NOMO-1 (cell line): ENCODE measurements around the gene DACH1.
A peak's percentile ranks its signal among the peaks of the same experiment; 100 is the strongest.
"Not testable (repeated sequence)": the region's sequence is repeated elsewhere in the genome, so short reads cannot be mapped to it uniquely, and the experiment has no call there.

ENCODE experiments used
- DNase-seq, 2 experiments: peaks; one replicate each; lab custom pipeline; 2025; ENCODE audit not compliant: unreplicated experiment in 2 of 2; lab: John Stamatoyannopoulos, UW

DACH1 gene

DNA sequence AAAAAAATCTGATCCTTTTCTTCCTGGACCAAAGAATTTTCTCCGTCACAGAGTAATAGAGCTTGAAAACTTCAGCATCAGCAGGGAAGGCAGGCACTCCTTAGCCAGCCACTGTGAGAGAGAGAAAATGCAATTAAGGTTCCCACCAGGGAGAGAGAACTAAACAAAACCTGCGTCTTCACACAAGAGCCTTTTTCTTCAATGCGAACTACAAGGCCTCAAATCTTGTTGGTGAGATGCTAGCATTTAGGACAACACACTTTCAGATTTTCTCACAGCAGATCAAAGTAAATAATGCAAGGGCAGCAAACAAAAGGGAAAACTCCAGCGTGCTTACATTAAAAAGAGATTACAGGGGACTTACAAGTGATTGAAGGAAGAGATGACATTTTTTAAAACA lies 80.1 kb downstream of the DACH1 start:
- DNase-seq: no peak

DNA sequence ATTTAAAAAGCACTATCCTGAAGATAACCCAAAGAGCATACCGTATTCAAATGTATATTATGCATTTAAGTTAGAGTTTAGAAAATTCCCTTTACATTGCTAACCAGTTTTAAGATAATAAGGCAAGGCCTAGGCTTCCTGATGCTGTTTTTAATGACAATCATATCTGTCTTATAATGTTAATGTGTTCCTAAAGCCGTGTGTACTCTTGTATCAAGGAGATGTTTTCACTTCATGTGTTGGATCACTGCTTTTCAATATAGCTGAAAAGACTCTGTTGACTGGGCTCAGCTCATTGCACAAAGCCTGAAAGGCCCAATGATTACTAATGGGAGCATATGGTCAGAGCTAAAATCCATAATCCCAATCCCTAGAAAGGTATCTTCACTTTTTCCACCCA lies 81.6 kb downstream of the DACH1 start:
- DNase-seq: no peak

DNA sequence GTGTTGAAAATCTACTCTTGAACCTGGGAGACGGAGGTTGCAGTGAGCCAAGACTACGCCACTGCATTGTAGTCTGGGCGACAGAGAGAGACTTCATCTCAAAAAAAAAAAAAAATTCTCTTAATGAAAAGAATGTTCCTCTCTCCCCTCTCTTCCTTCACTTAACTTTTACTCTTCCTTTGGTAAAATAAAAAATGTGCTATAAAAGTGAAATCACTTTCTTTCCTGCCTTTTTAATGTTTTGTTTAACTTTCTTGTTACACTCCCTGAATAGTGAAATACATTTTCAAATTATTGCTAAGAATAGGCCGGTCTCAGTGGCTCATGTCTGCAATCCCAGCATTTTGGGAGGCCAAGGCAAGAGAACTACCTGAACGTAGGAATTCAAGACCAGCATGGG lies 86.5 kb downstream of the DACH1 start:
- DNase-seq: no peak

DNA sequence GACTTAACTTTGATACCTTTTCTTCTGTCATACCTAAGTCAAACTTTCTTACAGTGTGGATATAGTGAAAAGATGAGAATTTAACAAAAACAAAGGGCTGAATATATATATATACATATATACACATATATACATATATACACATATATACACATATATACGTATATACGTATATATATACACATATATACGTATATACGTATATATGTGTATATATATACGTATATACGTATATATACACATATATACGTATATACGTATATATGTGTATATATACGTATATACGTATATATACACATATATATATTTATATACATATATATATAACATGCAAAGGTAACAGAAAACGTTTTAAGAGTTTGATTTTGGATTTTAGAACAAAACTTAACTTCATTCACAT lies 88.0 kb downstream of the DACH1 start:
- DNase-seq: not testable (repeated sequence)

DNA sequence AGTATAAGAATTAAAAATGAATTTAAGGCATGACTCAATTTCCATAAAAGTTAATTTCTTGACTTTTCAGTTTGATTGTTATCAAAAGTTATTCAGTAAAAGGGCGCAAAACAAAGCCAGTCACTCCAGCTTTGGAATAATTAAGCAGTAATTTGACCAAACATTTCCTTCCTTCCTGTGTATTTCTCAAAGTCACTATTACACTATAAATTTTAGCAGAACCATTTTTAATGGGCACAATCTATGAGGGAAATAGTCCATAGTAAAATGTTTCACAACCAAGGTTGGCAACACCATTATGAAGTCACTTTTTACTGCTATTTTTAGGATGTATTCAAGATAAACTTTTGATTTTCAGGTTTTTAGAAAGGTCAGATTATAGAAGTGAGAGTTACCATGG lies 91.0 kb downstream of the DACH1 start:
- DNase-seq: peak in 1 of 2 experiments; percentile 56

- no peak for DNase-seq
Measured at GRCh38 chr13:71774863-71775262, 92.1 kb downstream of the DACH1 start.

DNA sequence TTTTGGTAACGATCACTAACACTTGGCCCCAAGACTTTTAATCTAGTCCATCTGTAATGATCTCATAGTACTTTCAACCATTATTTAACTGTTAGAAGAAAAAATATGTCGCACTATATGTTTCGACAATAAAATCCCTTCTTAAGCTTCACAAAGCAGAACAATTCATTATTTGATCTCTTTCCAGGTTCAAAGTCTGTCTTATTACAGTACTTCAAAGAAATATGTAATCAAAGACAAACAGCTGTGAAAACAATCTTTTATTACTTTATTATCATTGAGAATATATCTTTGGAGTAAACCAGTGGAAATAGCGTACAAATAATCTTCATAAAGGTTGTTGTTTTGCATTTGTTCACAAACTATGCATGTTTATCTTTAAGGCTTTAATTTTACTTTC lies 93.5 kb downstream of the DACH1 start:
- no peak for DNase-seq

DNA sequence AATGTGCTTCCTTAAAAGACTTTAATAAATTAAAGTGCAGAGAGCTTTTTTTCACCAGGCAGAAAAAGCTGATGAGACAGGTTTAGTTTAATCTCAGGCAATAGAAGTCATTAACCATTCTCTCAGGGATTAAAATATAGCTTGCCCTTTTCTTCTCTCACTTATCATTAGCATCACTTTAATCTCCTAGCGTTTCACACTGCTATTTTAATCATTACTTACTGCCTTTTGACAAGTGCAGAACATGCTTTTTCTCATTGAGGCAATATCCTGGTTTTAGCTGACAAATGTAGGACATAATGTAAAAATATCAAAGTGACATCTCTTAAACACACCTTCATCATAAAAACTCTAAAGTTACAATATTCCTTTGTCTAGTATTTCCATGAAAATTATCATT lies 94.6 kb downstream of the DACH1 start:
- no peak for DNase-seq

DNA sequence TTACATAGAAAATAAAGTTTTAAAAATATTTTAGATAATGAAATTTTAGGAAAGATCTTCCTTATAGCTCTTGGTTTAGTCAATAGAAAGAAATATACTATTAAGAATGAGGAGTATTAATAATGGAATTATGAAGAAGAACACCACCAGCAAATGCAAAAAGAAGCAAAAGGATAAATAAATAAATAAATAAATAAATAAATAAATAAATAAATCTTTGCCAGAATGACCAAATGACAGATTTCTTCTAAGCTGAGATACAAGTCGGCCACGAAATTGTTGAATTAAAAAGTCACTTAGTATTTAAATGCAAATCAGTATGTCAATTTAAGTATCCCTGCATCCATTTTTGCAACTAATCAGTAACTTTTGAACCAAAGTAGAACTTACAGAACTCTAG lies 95.9 kb downstream of the DACH1 start:
- no peak for DNase-seq

GRCh38 chr13:71770710-71771109 lies 96.3 kb downstream of the DACH1 start:
- no peak for DNase-seq

- DNase-seq: no peak
Measured at GRCh38 chr13:71768881-71769280, 98.1 kb downstream of the DACH1 start.

- DNase-seq: no peak
Measured at GRCh38 chr13:71759651-71760511, 107.1 kb downstream of the DACH1 start.

GRCh38 chr13:71758828-71759227 lies 108.2 kb downstream of the DACH1 start:
- DNase-seq: no peak

- DNase-seq: no peak
Measured at GRCh38 chr13:71754407-71754974, 112.5 kb downstream of the DACH1 start.

DNA sequence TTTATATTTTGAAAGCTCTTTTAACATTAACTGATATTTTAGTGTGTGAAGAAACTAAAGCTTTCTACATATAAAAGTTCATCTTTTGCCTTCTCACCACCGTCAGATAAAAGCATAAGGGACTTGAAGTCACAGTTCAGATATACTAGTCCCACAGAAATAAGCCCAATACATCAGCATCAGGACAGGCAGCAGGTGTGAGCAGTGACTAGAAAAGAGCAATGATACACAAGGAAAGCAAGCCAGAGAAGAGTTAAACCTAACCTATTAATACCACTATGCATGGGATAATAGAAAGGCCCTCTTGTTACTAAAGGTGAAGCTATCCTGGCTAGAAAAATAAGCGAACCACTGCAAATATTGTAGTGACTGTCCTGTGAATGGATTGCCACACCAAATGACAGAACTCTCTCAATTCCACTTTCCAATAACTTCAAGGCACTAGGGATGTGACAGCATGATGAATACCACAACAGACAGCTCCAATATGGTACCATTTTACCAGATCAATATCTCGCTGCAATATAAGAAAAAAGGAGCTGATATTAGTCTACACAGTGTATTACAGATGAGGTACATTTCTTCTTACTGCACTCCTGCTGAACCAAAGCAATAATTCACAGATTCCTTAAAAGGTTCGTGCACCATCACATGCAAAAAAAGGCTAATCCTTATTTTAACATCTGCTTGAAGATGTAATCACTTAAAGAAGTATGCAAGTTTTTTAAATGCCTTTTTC lies 114.1 kb downstream of the DACH1 start:
- DNase-seq: no peak

DNA sequence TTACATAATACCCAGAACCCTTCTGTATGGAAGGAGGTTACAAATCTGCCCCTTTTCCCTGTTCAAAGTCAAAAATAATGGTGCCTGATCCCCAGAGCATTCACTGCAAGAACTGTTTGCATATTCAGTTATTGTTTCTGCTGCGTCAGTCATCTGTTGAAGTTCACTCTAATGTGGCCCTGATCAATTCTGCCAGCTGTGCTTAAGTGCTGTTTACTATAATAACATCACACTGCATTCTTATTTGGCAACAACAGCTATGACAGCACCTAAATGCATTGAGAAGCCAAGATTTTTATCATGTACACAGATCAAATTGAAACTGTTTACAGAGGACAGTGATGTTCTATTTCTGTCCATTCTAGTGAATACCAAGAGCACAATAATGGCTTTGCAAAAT lies 115.9 kb downstream of the DACH1 start:
- DNase-seq: no peak

DNA sequence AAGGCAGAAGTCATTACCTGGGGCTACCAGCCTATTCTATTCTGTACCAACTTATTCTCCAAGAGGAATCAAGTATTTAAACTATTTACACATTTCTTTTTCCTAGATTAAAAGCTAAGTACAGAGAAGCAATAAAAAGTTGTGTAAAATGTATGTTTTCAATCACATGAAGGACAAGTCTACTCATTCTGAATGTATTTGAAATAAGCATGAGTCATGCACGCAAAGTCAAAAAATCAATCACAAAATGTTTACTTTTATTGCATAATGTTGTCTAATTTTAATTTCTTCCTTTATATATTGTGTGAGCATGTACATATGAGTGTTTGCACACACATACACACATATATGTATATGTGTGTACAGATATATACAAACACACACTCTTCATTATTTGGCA lies 136.7 kb downstream of the DACH1 start:
- no peak for DNase-seq

DNA sequence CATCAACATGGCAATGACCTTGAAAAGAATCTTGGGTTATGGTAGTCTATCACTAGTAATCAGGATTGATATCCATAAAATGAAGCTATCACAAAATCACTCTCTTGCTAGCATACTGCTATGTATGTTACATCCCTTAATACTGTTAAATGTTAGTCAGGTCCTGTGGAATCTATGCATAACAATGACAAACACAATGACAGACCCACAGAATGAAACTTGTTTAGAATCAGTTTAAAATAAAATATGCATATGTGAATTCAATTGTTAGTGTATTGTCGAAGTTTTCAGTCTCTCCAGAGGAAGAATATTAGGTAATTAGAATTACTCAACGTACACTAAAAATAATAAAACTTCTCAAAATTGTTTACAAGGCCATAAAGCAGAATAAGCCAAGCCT lies 137.6 kb downstream of the DACH1 start:
- DNase-seq: no peak

GRCh38 chr13:71727662-71728061 lies 139.3 kb downstream of the DACH1 start:
- no peak for DNase-seq

DNA sequence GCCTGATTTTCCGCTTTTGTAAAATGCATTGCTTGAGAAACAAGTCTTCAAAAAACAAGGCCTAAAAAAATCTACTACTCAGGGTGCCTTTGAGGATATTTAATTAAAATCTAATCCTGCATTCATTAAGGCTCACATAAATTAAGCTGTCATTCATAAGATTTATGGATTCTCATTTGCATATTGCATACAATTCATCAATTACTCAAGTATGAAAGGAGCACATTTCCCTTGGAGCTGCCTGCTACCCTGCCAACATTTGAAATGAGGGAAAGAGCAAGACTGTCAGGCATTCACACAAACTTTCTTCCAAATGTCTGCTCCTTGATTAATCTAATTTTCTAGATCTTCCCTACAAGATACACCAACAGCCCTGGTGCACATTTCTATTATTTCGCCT lies 140.0 kb downstream of the DACH1 start:
- no peak for DNase-seq

DNA sequence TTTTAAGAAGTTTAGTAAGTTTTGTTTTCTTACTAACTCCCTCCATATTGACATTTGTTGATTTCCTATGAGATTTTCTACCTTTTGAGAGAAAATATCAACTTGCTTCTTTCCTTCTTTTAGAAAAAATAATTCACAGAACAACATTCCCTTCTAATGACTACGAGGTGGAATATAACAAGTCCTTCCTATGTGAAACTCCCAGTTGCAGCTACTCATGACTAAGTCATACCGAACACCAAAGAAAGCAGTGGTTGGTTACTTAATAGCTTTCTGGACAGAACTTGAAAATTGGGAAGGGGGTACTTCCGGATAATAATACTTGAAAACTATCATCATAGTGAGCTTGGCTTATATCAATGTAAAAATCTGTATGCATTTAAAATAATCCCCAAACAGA lies 144.8 kb downstream of the DACH1 start:
- no peak for DNase-seq

DNA sequence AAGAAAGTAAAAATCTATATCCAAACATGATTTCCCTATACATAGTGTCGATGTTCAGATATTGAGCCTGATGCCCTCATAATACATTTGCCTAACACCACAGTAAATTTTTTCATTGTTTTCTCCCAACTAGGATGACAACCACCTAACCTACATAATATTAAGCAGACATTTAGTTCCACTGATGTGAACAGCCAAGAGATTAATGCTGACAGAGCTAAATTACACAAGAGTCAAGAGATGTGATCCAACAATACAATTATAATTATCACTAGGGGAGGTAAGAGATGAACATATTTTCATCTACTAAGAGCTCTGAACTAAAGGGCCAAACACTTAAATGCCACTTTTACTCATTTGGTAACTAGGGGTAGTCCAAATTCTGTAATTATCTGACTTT lies 145.9 kb downstream of the DACH1 start:
- no peak for DNase-seq
